Heart right ventricle (tissue), 16 donors: ENCODE measurements around the gene TRPV6. TPM values are rescaled to one million over a fixed set of nuclear protein-coding genes. Genes with fewer than 3 reads are reported as not detected.

ENCODE experiments used
- ATAC-seq, 8 donors: fragments of 200-7000 bp; cut with Tn5 transposase; one replicate each; pipeline ENCODE4 v1.9.1; 2020; ENCODE audit warnings: mild to moderate bottlenecking in 8 of 8, moderate library complexity in 8 of 8, moderate number of reproducible peaks in 1 of 8
- DNase-seq, 2 donors: peaks; one replicate each; pipeline ENCODE4 v3.0.0-alpha.2; 2020
- H3K27ac ChIP-seq, 10 donors: fragments of 200-600 bp; sonication (generic) in 2 of 10; one replicate each; pipeline versions ENCODE4 v1.5.0 to v1.8.0; 2020 to 2022; ENCODE audit warnings: mild to moderate bottlenecking in 3 of 10
- H3K27me3 ChIP-seq, 7 donors: fragments of 200-600 bp; one replicate each; pipeline ENCODE4 v1.8.0; 2021 to 2022; ENCODE audit warnings: mild to moderate bottlenecking in 2 of 7
- H3K36me3 ChIP-seq, 9 donors: fragments of 200-600 bp; sonication (generic) in 1 of 9; one replicate each; pipeline versions ENCODE4 v1.5.0 to v1.8.0; 2020 to 2022; ENCODE audit warnings: mild to moderate bottlenecking in 2 of 9
- H3K4me1 ChIP-seq, 9 donors: fragments of 200-600 bp; sonication (generic) in 1 of 9; one replicate each; pipeline versions ENCODE4 v1.5.0 to v1.8.0; 2020 to 2022; ENCODE audit warnings: mild to moderate bottlenecking in 4 of 9
- H3K4me3 ChIP-seq, 10 donors: fragments of 200-600 bp; sonication (generic) in 2 of 10; one replicate each; pipeline versions ENCODE4 v1.5.0 to v1.8.0; 2020 to 2022; ENCODE audit warnings: mild to moderate bottlenecking in 7 of 10, moderate library complexity in 2 of 10
- H3K9me3 ChIP-seq, 11 donors: fragments of 200-600 bp in 10 of 11; sonication (generic) in 2 of 11; one replicate each; pipeline versions ENCODE4 v1.5.0 to v1.8.0; 2013 to 2022; ENCODE audit warnings: mild to moderate bottlenecking in 2 of 11, control low read depth in 1 of 11, moderate library complexity in 1 of 11
- CTCF ChIP-seq, 9 donors: fragments of 200-600 bp; sonication (generic) in 2 of 9; IDR thresholded peaks; one replicate each; pipeline versions ENCODE4 v1.5.0 to v1.8.0; 2021 to 2022; ENCODE audit warnings: antibody characterized with exemption in 9 of 9, mild to moderate bottlenecking in 5 of 9, moderate library complexity in 1 of 9
- WGBS, 2 donors: extraction: QIAGEN DNeasy Blood & Tissue Kit; methylation state at CpG; one replicate each; pipeline ENCODE4 v1.1.7; 2013; ENCODE audit warnings: inconsistent platforms in 1 of 2; 5-methylcytosine and 5-hydroxymethylcytosine counted together
- intact Hi-C, 10 donors: fragments of 100-400 bp; cut with DNase I; formaldehyde crosslinking; loops; one replicate each; pipeline versions ENCODE4 v1.11.1 to v1.14.2; 2022
- polyA plus RNA-seq, 2 donors: library from polyadenylated mRNA; stranded (reverse); fragments of 200-250 nt; gene quantifications; one replicate each; pipeline ENCODE4 v1.2.3, GENCODE V29; 2013
- total RNA-seq, 10 donors: library from RNA; stranded (reverse); fragmentation: NEBNext Ultra II Directional in 3 of 10; extraction: Animal tissue kit (Norgen Biotek cat#: 25700) in 3 of 10; gene quantifications; one replicate each; pipeline versions ENCODE4 v1.2.1 to v1.2.4, GENCODE V29; 2021 to 2023
- donor health status: Arrhythmogenic right ventricular cardiomyopathy.
- donor health status: ischemic (EF 13 %, LVEDD 7.1; RV severe dilation, severe dysfunction).
- donor health status: healthy with polysubstance abuse.
- donor health status: DM: no; HTN: yes; CAD: no.
- donor health status: DM: no; HTN: no; CAD: no.
- donor health status: ischemic (EF 25% LVEDD 6.9; RV normal size, moderate dysfunction).
- donor health status: ischemic (EF 25% LVEDD 5.7; RV mildly dilated, moderate dysfunction).
- donor health status: healthy.
- donor health status: DM: yes; HTN: yes; CAD: no.
- donor health status: Ischemic cardiomyopathy.
- donor health status: ischemic (EF 35%, LVEDD 5.7; RV mildly dilated, moderate dysfunction).
- donor health status: nonischemic (EF 11% LVEDD 7.7; RV severe dilation, severe dysfunction).
- donor health status: DM: yes; HTN: yes; CAD: no.
- donor health status: PGD.
- donor health status: ischemic (EF 29% LVEDD 5.4; RV normal size, mild dysfunction).
- donor health status: nonischemic (EF 23%, LVEDD 6.1; RV moderate dilation, normal function).

Gene TRPV6
- total and polyA plus RNA-seq, 12 donors, result 0.03 TPM; not detected in 11

- Histone ChIP-seq H3K4me3 (no peak overlapping the region), H3K36me3 (no peaks in the 10 kb centered on the region), H3K27ac (no peak overlapping the region), H3K4me1 (no peaks in the 10 kb centered on the region), H3K27me3 (peaks cover 0 to 52% (median 17%) of the 10 kb centered on the region in 7 donors), H3K9me3 (no peaks in the 10 kb centered on the region)
- intact Hi-C loops, result loop anchor here in 1 of 10 donors (10.0 kb wide), 1 partner anchor 60 kb away; no protein-coding TSS in a partner anchor
- DNase-seq (no peak), ATAC-seq (no peak)
- 64 to 68% methylated on average over 12 of the region's 12 CpGs for WGBS, 2 donors
- no peak for TF ChIP-seq CTCF (IDR thresholded peaks at IDR 0.05)
These were observed 8.8 kb upstream of the TRPV6 start for GRCh38 chr7:142894112-142894984.

- no peak for TF ChIP-seq CTCF (IDR thresholded peaks at IDR 0.05)
- Histone ChIP-seq H3K9me3 (no peaks in the 10 kb centered on the region), H3K4me3 (no peak overlapping the region), H3K36me3 (no peaks in the 10 kb centered on the region), H3K4me1 (no peaks in the 10 kb centered on the region), H3K27ac (no peak overlapping the region), H3K27me3 (peaks cover 0 to 38% (median 17%) of the 10 kb centered on the region in 7 donors)
- no peak for DNase-seq
- no peak for ATAC-seq
- 76 to 84% methylated on average over 5 of the region's 5 CpGs for WGBS, 2 donors
- intact Hi-C loops, result loop anchor here in 1 of 10 donors (10.0 kb wide), 1 partner anchor 58 kb away; no protein-coding TSS in a partner anchor
These were observed 7.4 kb upstream of the TRPV6 start for GRCh38 chr7:142892951-142893350.

- TF ChIP-seq CTCF (IDR thresholded peaks at IDR 0.05), result no peak
- H3K36me3 ChIP-seq, result no peaks in the 10 kb centered on the region
- intact Hi-C loops, result loop anchor here in 1 of 10 donors (10.0 kb wide), 1 partner anchor 57 kb away; no protein-coding TSS in a partner anchor
- H3K4me3 ChIP-seq, result no peak overlapping the region
- no peak overlapping the region for H3K27ac ChIP-seq
- H3K27me3 ChIP-seq, result peaks cover 0 to 35% (median 19%) of the 10 kb centered on the region in 7 donors
- WGBS, 2 donors, result 84 to 85% methylated on average over 10 of the region's 10 CpGs
- H3K4me1 ChIP-seq, result no peaks in the 10 kb centered on the region
- ATAC-seq, result no peak
- no peak for DNase-seq
- no peaks in the 10 kb centered on the region for H3K9me3 ChIP-seq
These were observed 6.0 kb upstream of the TRPV6 start for GRCh38 chr7:142891490-142892082.

- Histone ChIP-seq H3K36me3 (no peaks in the 10 kb centered on the region), H3K9me3 (no peaks in the 10 kb centered on the region), H3K4me1 (no peaks in the 10 kb centered on the region), H3K27me3 (peaks cover 0 to 33% (median 19%) of the 10 kb centered on the region in 7 donors), H3K4me3 (no peak overlapping the region), H3K27ac (no peak overlapping the region)
- ATAC-seq (no peak), DNase-seq (no peak)
- 83 to 87% methylated on average over 12 of the region's 12 CpGs for WGBS, 2 donors
- intact Hi-C loops, result loop anchor here in 1 of 10 donors (10.0 kb wide), 1 partner anchor 56 kb away; no protein-coding TSS in a partner anchor
- TF ChIP-seq CTCF (IDR thresholded peaks at IDR 0.05), result no peak
These were observed 5.4 kb upstream of the TRPV6 start for GRCh38 chr7:142890874-142891485.
